ENCODE data around the gene CDC27.
A peak's percentile ranks its signal among the peaks of the same experiment; 100 is the strongest.
"Not testable (repeated sequence)": the region's sequence is repeated elsewhere in the genome, so short reads cannot be mapped to it uniquely, and the experiment has no call there.

The CDC27 gene

DNA sequence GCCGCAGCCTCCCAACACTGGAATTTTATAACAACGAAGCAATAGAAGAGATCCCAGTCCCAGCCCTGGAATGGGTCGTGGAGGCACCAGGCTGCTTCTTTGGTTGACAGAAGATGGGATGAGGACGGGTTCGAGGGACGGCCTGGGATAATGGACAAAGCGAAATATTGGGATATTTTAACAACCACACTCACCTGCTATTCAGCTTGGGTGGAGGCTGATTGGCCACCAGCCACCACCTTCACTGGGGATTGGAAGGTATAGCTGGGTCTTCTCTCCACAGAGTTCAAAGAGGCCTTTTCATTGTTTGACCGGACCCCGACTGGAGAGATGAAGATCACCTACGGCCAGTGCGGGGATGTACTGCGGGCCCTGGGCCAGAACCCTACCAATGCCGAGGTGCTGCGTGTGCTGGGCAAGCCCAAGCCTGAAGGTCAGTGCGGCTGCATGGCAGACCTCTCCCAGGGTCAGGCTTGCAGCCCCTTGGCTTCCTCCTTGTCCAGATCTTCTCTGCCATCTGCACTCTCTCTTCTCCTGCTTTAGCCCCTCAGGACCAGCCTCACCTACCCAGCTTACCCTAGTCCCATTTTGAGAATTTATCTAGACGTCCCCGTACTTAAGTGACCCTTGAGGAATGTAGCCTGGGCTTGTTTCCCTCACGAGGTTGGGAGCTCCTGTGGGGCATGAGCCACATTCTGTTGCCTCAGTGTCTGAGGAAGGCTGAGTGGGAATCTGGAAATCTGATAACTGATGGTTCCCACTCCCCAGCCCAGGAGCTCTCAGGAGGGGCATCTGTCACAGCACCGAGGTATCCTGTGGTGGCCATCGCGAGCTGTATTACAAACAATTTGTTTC is 30.8 kb upstream of the CDC27 start:
- no peak for DNase-seq (ENCODE audit: low read depth in 2 of 2)

DNA sequence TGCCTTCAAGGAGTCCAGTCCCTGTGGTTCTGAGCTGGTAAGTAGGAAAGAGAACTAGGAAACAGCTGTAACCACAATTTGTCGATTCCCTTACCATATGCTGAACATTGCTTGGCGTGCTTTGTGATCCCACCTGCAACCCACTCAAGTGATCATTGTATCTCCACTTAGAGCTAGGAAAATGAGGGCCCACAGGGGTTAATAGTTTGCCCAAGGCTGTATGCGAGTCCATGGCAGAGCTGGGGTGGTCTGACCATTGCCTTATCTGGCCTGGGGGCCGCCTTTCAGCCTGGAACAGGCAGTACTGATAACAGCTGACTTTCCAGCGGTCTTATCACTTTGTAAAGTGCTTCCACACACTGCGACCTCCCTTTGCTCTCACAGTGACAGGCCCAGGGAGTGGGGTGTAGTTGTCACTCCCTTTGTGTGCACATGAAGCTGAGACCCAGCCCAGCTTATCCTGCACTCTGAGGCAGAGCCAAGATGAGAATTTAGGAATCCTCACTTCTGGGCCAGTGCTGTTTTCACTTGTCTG is 29.9 kb upstream of the CDC27 start:
- DNase-seq (ENCODE audit: low read depth in 2 of 2) = no peak

DNA sequence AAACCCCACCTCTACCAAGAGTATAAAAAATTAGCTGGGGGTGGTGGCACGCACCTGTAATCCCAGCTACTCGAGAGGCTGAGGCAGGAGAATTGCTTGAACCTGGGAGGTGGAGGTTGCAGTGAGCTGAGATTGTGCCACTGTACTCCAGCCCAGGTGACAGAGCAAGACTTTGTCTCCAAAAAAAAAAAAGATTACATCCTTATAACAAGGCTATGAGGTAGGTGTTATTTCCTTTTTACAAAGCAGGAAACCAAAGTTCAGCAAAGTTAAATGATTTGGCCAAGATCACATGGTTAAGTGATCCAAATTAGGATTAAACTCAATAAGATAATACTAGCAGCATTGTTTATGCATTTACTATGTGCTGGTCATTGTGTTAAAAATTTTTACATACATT is 28.2 kb upstream of the CDC27 start:
- DNase-seq (ENCODE audit: low read depth in 2 of 2) = not testable (repeated sequence)

DNA sequence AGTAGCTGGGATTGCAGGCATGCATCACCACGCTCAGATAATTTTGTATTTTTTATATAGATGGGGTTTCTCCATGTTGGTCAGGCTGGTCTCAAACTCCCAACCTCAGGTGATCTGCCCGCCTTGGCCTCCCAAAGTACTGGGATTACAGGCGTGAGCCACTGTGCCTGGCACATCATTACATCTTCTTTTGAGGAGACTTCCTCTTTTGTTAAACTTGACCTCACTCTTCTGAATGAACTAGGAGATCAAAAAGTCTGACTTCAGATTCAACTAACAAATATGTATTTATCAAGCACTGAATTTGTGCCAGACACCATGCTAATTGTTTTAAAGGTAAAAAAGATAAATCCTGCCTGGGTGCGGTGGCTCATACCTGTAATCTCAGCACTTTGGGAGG is 27.7 kb upstream of the CDC27 start:
- not testable (repeated sequence) for DNase-seq (ENCODE audit: low read depth in 2 of 2)

DNA sequence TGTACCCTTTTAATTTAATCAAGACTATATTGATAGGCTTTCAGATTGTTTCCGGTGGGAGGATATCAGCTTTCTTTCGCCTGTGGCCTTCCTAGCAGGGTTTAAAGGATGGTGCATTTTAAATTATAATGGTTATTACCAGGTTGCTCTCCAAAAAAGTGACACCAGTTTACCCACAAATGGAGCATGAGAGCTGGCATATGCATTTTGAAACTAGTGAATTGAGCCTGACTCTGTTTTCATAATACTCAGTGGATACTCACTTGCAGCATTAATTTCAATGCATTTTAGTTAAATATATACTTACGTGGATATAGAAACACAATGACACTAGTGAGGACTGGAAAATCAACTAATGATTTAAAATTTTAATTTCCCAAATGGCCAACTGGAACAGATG is 25.8 kb upstream of the CDC27 start:
- DNase-seq (ENCODE audit: low read depth in 2 of 2) = no peak

DNA sequence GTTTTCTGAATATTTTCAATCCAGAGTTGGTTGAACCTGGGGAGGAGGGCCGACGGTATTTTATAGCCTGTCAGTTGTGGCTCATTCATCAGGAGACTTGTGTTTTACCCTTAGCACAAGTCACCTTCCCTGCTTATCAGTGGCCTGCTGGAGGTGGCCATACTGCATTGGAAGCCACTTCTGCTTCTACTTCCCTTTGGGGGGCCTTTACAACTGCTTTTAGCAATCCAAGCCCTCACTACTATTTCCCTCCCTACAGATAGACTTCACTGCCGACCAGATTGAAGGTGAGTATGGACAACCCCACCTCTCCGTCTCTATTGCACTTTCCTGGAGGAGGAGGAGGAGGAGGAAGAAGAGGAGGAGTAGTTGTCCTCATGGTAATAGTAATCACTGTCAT is 24.4 kb upstream of the CDC27 start:
- DNase-seq (ENCODE audit: low read depth in 2 of 2) = no peak

DNA sequence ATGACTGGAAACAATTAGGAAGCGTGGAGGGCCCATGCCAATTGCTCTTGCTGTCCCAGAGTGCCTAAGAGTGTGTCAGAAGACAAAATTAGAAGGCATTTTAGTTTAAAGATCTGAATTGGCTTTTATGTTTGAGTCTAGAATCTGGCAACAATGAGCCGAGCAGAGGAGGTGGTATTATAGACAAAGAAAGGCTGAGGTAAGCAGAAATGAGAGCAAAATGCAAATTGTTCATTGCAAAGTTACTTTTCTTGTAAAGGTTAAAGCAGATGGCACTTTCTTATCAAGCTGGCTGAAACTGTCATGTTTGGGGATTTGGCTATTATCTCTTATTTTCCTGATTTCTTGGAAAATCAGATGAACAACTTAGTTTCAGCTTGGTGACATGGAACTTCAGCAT is 23.4 kb upstream of the CDC27 start:
- no peak for DNase-seq (ENCODE audit: low read depth in 2 of 2)

DNA sequence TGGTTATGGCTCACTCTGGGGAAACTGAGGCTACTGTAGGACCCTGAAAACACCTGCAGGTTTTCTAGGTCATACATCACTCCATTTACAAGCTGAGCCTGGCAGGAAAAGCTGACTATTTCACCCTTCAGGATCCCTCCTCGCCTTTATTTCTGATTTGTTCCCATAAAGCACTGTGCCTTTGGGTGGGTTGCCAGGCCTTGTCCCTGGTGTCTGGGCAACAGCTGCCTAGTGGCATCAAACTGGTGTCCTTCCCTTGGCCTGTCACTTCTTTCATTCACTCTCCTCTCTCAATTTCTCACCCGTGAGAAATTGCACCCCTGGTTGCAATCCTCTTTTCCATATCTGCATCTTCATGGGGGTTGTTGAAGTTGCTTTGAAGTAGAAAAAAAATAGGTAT is 21.7 kb upstream of the CDC27 start:
- DNase-seq (ENCODE audit: low read depth in 2 of 2) = no peak

DNA sequence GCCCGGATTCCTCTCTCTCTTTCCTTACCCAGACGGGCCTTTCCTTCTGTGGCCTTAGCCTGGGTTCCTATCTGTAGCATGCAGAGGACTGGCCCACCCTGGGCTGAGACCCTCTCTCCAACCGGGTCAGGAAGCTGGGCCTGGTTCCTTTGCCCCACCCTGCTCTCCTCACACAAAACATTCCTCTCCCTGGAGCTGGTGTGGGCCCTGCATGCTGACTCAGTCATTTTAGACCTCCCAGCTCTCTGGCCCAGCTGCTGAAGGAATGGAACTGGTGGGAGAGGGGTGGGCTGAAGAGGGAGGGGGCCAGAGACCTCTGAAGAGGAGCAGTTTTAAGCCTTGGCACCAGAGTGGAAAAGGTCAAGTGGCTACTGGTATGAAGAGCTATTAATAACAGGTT is 21.0 kb upstream of the CDC27 start:
- no peak for DNase-seq (ENCODE audit: low read depth in 2 of 2)

DNA sequence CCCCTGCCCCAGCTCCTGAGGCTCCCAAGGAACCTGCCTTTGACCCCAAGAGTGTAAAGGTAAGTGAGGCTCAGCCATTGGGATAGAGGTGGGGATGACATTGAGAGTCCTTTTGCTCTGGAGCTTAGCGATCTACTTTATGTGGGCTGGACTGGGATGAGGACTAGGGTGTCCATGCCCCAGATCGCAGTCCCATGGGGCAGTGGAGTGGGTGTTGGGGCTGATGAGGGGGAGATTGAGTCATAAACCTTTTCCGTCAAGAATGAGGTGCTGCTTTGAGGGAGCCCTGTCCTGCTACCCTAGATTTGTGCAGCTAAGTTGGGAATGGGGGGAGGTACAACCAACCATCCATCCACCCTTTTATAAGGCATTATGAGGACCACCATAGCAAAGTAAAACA is 20.4 kb upstream of the CDC27 start:
- DNase-seq (ENCODE audit: low read depth in 2 of 2) = no peak

DNA sequence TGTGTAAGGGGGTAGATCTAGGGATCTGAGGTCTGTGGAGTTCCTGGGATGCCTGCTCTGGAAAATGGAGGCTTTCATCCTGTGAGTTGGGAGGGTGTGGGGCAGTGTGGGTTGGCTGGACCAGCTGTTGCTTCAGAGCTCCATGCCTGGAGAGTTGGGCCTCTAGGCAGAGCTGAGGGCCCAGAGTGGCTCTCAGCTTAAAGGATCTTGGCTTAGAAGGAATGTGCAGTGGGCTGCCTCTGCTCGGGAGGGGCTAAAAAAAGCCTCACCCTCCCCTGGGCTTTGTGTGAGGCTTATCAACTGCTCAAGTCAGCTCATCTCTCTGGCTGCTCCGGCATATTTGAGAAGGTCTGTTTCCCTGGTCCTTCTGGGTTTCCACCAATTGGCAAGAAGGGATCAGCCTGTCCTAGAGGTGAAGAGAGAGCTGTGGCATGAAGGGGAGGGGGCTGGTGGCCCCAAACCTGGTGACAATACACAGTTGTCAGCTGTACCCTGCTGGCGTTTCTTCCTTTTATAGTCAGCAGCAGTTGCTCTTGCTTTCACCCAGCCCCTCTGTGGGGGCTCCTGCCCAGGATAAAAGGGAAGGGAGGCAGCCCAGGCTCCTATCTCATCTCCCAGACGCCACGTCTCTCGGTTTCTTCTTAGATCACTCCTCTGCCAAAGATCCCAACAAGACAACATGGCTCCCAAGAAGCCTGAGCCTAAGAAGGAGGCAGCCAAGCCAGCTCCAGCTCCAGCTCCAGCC is 19.8 kb upstream of the CDC27 start, which contains the start of gene MYL4:
TSS of gene MYL4 (plus strand) at position 605 of the 745 bp plus-strand sequence. CDS start at position 680, 75 bp downstream.
- no peak for DNase-seq (ENCODE audit: low read depth in 2 of 2)

DNA sequence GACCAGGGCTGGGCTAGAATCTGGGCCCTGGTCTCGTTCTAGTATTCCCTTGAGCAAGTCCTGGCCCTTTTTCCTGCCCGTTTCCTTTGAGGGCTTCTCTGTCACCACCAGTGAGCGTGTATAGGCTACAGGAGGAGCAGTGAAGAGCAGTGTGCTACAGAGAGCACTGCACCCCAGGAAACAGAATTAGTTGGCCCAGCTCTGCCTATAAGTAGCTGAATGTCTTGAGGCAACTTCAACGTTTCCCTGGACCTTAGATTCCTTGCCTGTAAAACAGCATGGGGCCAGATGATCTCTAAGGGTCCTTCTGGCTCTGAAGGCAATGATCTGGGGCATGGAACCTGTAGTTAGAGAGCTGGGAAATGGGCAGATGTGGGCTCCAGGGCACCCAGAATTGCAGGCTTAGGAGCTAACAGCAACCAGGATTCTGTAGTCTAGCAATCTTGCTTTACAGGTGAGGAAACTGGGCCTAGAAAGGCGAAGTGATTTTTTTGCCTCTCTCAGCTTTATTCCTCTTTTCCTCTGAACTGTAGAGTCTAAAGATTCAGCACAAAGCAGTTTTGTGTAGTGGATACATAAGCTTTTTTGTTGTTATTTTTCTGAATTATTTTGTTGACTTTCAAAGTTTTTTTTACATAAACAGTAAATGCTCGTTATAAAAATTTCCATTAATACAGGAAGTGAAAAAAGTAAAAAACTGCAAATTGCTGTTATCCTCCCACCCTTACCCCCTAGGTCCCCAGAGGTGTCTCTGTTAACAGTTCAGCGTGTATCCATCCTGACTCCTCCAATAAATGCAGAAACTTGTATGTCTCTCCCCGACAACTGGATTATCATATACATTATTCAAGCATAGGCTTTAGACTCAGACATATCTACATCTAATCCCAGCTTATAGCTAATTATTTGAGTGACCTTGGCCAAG is 18.3 kb upstream of the CDC27 start:
- DNase-seq (ENCODE audit: low read depth in 2 of 2) = no peak

DNA sequence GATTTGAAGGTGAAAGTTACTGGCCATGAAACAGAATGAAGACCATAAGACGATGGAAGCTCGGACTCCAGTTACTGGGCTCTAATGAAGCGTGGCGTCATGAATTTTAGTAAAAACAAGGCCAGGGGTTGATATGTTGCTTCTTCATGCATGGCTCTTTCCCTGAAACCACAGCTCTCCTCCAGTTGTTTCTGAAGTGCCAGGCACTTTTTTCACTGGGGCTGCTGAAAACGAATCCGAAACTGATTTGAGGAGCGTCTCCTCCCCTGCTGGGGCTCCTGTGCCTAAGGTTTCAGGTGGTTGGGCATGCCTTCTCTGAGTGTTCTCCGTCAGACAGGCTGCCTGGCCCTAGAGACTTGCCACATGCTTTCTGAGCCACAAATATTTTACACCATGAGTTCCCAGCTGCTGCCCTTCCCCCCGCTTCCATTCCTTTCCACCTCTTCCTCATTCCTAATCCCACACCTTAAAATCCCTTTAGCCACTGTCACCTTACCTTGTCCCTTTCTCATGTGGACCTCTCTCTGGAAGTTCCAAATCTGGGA is 16.4 kb upstream of the CDC27 start:
- peak in 1 of 2 donors; percentile 17 for DNase-seq (ENCODE audit: low read depth in 2 of 2)

DNA sequence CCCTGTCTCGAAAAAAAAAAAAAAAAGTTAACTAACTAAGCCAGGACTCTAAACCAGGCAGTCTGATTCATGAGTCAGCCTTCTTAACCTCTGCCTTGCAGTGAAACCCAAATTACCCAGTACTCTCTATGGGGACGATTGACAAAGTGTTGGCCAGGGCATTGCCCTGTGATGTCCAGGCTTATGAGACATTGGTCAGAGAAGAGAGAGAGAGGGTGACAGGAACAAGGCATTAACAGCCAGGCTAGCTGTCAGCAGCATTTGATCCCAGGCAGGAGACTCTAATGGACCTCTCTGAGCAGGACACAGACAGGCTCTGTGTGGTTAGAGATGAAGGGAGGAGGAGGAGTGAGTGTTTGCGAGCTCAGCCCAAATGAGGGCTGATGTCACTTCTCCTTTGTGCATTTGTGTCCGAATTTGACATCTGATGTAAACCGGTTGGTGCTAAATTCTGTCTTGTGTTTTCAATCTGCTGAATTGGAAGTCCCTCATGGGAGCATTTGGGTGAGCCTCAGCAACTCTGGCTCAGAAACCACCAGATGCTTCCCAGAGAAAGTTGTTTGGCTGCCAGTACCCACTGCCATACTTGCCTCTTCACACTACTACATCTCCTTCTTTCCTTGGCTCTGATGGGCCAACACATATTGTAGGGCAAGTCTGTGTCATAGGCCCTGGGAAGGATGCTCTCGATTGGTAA is 15.8 kb upstream of the CDC27 start:
- DNase-seq (ENCODE audit: low read depth in 2 of 2) = no peak

DNA sequence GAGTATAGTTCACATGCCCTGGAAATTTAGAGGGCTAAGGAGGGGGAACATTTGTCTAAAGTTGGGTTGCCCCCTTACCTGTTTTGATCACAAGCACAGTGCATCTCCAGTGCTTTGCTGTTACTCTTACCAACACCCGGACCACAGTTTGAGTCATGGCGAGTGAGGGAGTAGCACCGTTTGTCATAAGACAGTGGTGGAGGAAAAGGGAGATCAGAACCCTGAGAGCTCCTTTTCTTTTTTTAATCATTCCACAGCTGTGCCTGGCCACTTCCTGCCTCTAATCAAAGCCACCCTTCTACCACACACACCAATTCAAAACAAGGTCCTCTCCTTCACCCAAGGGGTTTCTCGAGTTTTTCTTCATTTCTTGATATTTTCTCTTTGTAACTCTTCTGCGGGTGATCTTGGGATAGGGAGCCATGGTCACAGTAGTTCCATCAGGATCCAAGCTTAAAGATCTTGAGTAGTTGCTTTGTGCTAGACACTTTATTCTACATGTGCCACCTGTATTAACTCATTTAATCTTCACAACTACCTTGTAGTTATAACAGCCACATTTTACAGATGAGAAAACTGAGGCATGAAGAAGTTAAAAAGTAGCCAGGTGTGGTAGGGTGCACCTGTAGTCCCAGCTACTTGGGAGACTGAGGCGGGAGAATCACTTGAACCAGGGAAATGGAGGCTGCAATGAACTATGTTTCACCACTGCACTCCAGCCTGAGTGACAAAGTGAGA is 15.1 kb upstream of the CDC27 start:
- peak in 1 of 2 donors; percentile 27 for DNase-seq (ENCODE audit: low read depth in 2 of 2)

DNA sequence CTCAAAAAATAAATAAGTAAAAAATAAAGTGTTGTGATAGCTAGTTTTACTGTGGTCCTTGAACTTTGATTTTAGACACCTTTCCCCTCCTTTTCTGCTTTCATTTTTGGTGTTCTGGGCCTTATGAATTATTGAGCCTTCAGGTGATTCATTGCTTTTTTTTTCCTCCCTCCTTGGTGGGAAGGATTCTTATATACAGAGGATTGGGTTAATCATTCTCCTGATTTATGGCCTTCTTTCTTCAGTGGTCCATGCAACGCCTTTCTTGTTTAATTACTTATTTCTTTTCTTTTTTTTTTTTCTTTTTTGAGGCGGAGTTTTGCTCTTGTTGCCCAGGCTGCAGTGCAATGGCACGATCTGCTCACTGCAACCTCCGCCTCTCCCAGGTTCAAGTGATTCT is 12.1 kb upstream of the CDC27 start:
- no peak for DNase-seq (ENCODE audit: low read depth in 2 of 2)

DNA sequence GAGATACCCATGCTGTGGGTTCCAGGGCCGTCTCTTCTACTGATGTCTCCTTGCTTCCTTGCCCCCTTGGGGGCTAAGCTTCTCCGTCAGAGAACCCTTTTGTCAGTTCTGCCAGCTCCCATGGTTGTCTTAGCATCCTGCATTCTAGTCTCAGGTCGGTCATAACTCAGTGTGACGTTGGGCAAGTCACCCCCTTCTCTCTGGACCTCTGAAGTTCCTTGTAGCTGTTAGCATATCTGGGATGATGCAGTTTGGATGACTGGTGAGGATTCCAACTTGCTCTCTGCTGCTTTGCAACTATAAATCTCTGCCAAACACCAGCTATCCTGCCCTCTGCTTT is 11.2 kb upstream of the CDC27 start:
- DNase-seq (ENCODE audit: low read depth in 2 of 2) = no peak

DNA sequence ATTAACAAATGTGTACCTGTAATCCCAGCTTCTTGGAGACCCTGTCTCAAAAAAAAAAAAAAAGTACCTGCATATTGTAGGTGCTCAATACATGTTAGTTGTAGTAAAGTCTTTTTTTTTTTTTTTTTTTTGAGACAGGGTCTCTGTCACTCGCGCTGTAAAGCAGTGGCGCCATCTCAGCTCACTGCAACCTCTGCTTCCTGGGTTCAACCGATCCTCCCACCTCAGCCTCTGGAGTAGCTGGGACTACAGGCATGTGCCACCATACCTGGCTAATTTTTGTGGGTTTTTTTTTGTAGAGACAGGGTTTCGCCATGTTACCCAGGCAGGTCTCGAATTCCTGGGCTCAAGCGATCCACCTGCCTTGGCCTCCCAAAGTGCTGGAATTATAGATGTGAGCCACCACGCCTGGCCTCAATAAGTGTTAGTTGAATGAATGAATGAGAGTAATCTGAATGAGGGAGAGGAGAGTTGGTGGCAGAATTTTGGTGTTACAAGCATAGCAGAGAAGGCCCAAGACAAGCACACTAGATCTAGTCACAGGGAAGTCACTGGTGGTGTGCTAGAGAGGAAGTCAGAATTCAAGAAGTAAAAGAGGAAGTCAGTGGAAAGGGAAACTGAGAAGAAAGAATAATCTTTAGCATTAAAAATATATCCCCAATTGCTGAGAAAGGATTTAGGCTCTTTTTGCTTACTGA is 10.7 kb upstream of the CDC27 start:
- no peak for DNase-seq (ENCODE audit: low read depth in 2 of 2)

DNA sequence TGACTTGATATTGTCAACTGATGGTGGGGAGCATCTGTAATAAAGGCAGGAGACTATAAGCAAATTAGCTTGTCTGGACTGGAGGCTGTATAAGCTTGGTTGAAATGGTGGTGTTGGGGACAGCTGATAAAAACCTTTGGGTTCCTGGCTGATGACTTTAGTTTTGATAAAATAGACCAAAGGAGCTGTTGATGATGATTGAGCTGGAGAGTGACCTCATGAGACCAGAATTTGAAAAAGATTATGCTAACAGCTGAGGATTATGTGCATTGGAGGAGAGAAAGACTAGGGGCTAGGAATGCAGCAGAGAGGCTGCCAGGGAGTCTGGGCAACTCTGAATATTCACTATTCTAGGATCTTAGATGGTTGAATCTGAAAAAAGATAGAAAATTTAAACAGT is 8.7 kb upstream of the CDC27 start:
- no peak for DNase-seq (ENCODE audit: low read depth in 2 of 2)
